HEK293 (cell line): ENCODE data around the gene HBA1.

Experiments used
- CTCF ChIA-PET: fragments of 350-600 bp; formaldehyde crosslinking; extraction: SDS; loops from one replicate; lab custom pipeline; 2021; ENCODE audit warnings: antibody characterized with exemption; lab: Yijun Ruan, JAX
- POLR2A ChIA-PET: fragments of 300-600 bp; formaldehyde crosslinking; extraction: SDS; loops from one replicate; lab custom pipeline; 2020; ENCODE audit warnings: antibody characterized with exemption, inconsistent platforms; lab: Yijun Ruan, JAX
- H3K27ac ChIP-seq: fragments of 200-500 bp; sonication (Bioruptor generic); 2 replicates; pipeline ENCODE4 v1.5.1; 2014; ENCODE audit warnings: low read depth, low read length, control low read depth, inconsistent platforms; ENCODE audit errors: extremely low read depth
- H3K36me3 ChIP-seq, 2 experiments: fragments of 200-500 bp in 1 of 2; sonication (Bioruptor generic) in 1 of 2; 1 replicate in 1 of 2; 2 replicates in 1 of 2; pipeline ENCODE4 v1.5.1; 2014 to 2017; ENCODE audit warnings: inconsistent platforms in 2 of 2, low read length in 2 of 2; ENCODE audit not compliant: control insufficient read depth in 2 of 2, insufficient read depth in 1 of 2
- H3K4me1 ChIP-seq: fragments of 200-500 bp; sonication (Bioruptor generic); 2 replicates; pipeline ENCODE4 v1.5.1; 2014; ENCODE audit warnings: mild to moderate bottlenecking, low read length, inconsistent platforms; ENCODE audit not compliant: control insufficient read depth, insufficient read depth
- H3K4me3 ChIP-seq: 2 replicates; pipeline ENCODE4 v1.5.1; 2011; ENCODE audit warnings: low read depth, mild to moderate bottlenecking, control low read depth, low read length, moderate library complexity
- H3K9me3 ChIP-seq: fragments of 200-500 bp; sonication (Bioruptor generic); 2 replicates; pipeline ENCODE4 v1.5.1; 2014; ENCODE audit warnings: low read depth, low read length, inconsistent platforms; ENCODE audit not compliant: control insufficient read depth, insufficient read depth
- KLF10 ChIP-seq: fragments of 450-650 bp; IDR thresholded peaks from 2 replicates; pipeline ENCODE4 v1.5.1; 2018; ENCODE audit warnings: missing biosample characterization, mild to moderate bottlenecking, missing genetic modification characterization
- MEIS1 ChIP-seq: sonication (generic); formaldehyde crosslinking; IDR thresholded peaks from 2 replicates; pipeline ENCODE4 v1.8.1; 2022; ENCODE audit warnings: missing genetic modification reagents, mild to moderate bottlenecking, borderline replicate concordance
- MZF1 ChIP-seq: fragments of 450-650 bp; formaldehyde crosslinking; IDR thresholded peaks from 2 replicates; pipeline ENCODE4 v1.5.1; 2017; ENCODE audit warnings: missing biosample characterization, missing genetic modification characterization, borderline replicate concordance
- REPIN1 ChIP-seq: fragments of 450-650 bp; formaldehyde crosslinking; IDR thresholded peaks from 2 replicates; pipeline ENCODE4 v1.5.1; 2017; ENCODE audit warnings: missing biosample characterization, missing genetic modification characterization, low read depth
- SALL2 ChIP-seq: fragments of 450-650 bp; formaldehyde crosslinking; IDR thresholded peaks from 2 replicates; pipeline ENCODE4 v1.5.0; 2017; ENCODE audit warnings: missing biosample characterization, mild to moderate bottlenecking, missing genetic modification characterization, borderline replicate concordance
- TCF7L2 ChIP-seq: IDR thresholded peaks from 2 replicates; pipeline ENCODE4 v1.6.1; 2011; ENCODE audit warnings: low read depth, mild to moderate bottlenecking, inconsistent platforms, low read length, moderate library complexity, borderline replicate concordance
- ZFP3 ChIP-seq: fragments of 450-650 bp; formaldehyde crosslinking; IDR thresholded peaks from 2 replicates; pipeline ENCODE4 v1.5.1; 2016; ENCODE audit warnings: low read depth, missing biosample characterization, missing genetic modification characterization
- ZNF133 ChIP-seq: fragments of 450-650 bp; formaldehyde crosslinking; IDR thresholded peaks from 2 replicates; pipeline ENCODE4 v1.5.1; 2016; ENCODE audit warnings: missing biosample characterization, missing genetic modification characterization
- ZNF140 ChIP-seq: fragments of 450-650 bp; formaldehyde crosslinking; IDR thresholded peaks from 2 replicates; pipeline ENCODE4 v1.5.1; 2016; ENCODE audit warnings: missing biosample characterization, missing genetic modification characterization
- ZNF157 ChIP-seq: fragments of 450-650 bp; formaldehyde crosslinking; IDR thresholded peaks from 2 replicates; pipeline ENCODE4 v1.5.1; 2016; ENCODE audit warnings: missing biosample characterization, missing genetic modification characterization
- ZNF324 ChIP-seq: fragments of 450-650 bp; formaldehyde crosslinking; IDR thresholded peaks from 2 replicates; pipeline ENCODE4 v1.5.1; 2016; ENCODE audit warnings: missing biosample characterization, missing genetic modification characterization
- ZNF341 ChIP-seq: fragments of 450-650 bp; formaldehyde crosslinking; IDR thresholded peaks from 2 replicates; pipeline ENCODE4; 2016; ENCODE audit warnings: low read depth, missing biosample characterization, missing genetic modification characterization
- ZNF433 ChIP-seq: fragments of 450-650 bp; formaldehyde crosslinking; IDR thresholded peaks from 2 replicates; pipeline ENCODE4 v1.5.1; 2016; ENCODE audit warnings: missing biosample characterization, missing genetic modification characterization, low read depth
- ZNF629 ChIP-seq: fragments of 450-650 bp; formaldehyde crosslinking; IDR thresholded peaks from 2 replicates; pipeline ENCODE4 v1.5.1; 2017; ENCODE audit warnings: missing biosample characterization, missing genetic modification characterization
- ZNF701 ChIP-seq: fragments of 450-650 bp; formaldehyde crosslinking; IDR thresholded peaks from 2 replicates; pipeline ENCODE4 v1.5.1; 2016; ENCODE audit warnings: missing biosample characterization, missing genetic modification characterization
- TF ChIP-seq, protein P1 (sequence below): fragments of 450-650 bp; formaldehyde crosslinking; IDR thresholded peaks from 2 replicates; pipeline ENCODE4 v1.5.1; 2016; ENCODE audit warnings: missing biosample characterization, missing genetic modification characterization
- TF ChIP-seq, protein P2 (sequence below): fragments of 450-650 bp; formaldehyde crosslinking; IDR thresholded peaks from 2 replicates; pipeline ENCODE4 v1.5.1; 2016; ENCODE audit warnings: missing biosample characterization, missing genetic modification characterization
- TF ChIP-seq, protein P3 (sequence below): fragments of 450-650 bp; formaldehyde crosslinking; IDR thresholded peaks from 2 replicates; pipeline ENCODE4 v1.5.1; 2016; ENCODE audit warnings: missing biosample characterization, missing genetic modification characterization
- TF ChIP-seq, protein P4 (sequence below): fragments of 450-650 bp; formaldehyde crosslinking; IDR thresholded peaks from 2 replicates; pipeline ENCODE4 v1.5.1; 2017; ENCODE audit warnings: missing biosample characterization, missing genetic modification characterization
- TF ChIP-seq, protein P5 (sequence below): fragments of 450-650 bp; formaldehyde crosslinking; IDR thresholded peaks from 2 replicates; pipeline ENCODE4 v1.5.1; 2016; ENCODE audit warnings: missing biosample characterization, missing genetic modification characterization

The HBA1 gene

DNA sequence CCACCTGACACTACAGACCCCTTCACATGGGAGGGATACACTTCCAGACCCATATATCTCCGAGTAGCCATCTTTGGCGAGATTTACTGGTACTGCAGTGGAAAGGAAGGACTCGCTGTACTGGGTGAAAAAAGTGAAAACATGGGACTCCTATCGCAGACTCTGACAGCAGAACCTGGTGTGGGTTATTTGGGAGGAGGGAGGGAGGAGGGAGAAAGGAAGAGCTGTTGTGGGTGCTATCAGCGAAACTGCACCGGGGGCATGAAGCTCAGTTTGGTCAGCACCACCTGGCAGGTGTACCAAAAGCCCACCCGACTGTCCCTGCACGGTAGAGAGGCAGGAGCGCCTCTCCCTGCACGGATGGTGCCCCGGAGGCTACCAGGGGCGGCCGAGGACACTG, 8.7 kb downstream of the HBA1 start:
- POLR2A ChIA-PET, result no interaction called here

DNA sequence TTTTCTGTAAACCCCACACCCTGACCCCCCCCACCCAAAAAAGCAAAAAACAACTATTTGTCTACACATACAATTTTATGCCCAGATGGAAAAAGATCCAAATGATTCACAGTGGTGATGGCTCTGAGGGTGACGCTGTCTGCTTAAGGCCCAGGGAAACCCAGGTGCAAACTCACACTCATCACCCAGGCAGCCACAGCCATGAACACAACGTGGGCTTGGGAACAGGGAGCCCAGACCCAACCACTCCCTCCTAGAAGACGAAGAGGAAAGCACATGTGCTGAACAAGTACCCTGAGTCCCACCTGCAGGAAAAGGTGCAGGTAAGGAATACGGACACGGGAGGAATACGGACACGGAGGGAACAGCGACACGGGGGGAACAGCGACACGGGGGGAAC, 9.2 kb downstream of the HBA1 start:
- ChIA-PET POLR2A (no interaction called here), CTCF (no interaction called here)
- no peak for TF ChIP-seq MEIS1 (CRISPR knock-in tag)
- TF ChIP-seq, protein P1, sequence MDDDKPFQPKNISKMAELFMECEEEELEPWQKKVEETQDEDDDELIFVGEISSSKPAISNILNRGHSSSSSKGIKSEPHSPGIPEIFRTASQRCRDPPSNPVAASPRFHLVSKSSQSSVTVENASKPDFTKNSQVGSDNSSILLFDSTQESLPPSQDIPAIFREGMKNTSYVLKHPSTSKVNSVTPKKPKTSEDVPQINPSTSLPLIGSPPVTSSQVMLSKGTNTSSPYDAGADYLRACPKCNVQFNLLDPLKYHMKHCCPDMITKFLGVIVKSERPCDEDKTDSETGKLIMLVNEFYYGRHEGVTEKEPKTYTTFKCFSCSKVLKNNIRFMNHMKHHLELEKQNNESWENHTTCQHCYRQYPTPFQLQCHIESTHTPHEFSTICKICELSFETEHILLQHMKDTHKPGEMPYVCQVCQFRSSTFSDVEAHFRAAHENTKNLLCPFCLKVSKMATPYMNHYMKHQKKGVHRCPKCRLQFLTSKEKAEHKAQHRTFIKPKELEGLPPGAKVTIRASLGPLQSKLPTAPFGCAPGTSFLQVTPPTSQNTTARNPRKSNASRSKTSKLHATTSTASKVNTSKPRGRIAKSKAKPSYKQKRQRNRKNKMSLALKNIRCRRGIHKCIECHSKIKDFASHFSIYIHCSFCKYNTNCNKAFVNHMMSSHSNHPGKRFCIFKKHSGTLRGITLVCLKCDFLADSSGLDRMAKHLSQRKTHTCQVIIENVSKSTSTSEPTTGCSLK (tag by site-specific recombination), result no peak
- TF ChIP-seq MZF1 (tag by site-specific recombination), result no peak
- TF ChIP-seq ZNF324 (tag by site-specific recombination), result no peak
- no peak for TF ChIP-seq ZNF140 (tag by site-specific recombination)
- TF ChIP-seq KLF10 (tag by site-specific recombination), result no peak
- no peak for TF ChIP-seq ZNF701
- TF ChIP-seq SALL2 (tag by site-specific recombination), result no peak
- TF ChIP-seq ZNF433, result no peak
- TF ChIP-seq, protein P2, sequence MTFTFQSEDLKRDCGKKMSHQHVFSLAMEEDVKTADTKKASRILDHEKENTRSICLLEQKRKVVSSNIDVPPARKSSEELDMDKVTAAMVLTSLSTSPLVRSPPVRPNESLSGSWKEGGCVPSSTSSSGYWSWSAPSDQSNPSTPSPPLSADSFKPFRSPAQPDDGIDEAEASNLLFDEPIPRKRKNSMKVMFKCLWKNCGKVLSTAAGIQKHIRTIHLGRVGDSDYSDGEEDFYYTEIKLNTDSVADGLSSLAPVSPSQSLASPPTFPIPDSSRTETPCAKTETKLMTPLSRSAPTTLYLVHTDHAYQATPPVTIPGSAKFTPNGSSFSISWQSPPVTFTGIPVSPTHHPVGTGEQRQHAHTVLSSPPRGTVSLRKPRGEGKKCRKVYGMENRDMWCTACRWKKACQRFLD, result no peak
- TF ChIP-seq REPIN1 (tag by site-specific recombination), result no peak
- TF ChIP-seq TCF7L2, result no peak
- H3K4me1 ChIP-seq, result peaks cover 3% of the 10 kb centered on the region; the same call in 1 of the 2 replicates
- H3K36me3 ChIP-seq, result peaks cover 8 to 44% of the 10 kb centered on the region in 2 experiments; a peak in 2 of 3 replicates
- no peaks in the 10 kb centered on the region for H3K9me3 ChIP-seq
- H3K27ac ChIP-seq, result no peak overlapping the region
- H3K4me3 ChIP-seq, result no peak overlapping the region

More for the DNA sequence above, 8.7 kb downstream of the HBA1 start:
- Histone ChIP-seq H3K36me3 (peaks cover 4 to 39% of the 10 kb centered on the region in 2 experiments; a peak in 2 of 3 replicates), H3K4me3 (no peak overlapping the region), H3K4me1 (peaks cover 3% of the 10 kb centered on the region; the same call in 1 of the 2 replicates), H3K27ac (no peak overlapping the region), H3K9me3 (no peaks in the 10 kb centered on the region)
- TF ChIP-seq ZFP3 (tag by site-specific recombination) (no peak), ZNF341 (peak; percentile 56)
- TF ChIP-seq, protein P3, sequence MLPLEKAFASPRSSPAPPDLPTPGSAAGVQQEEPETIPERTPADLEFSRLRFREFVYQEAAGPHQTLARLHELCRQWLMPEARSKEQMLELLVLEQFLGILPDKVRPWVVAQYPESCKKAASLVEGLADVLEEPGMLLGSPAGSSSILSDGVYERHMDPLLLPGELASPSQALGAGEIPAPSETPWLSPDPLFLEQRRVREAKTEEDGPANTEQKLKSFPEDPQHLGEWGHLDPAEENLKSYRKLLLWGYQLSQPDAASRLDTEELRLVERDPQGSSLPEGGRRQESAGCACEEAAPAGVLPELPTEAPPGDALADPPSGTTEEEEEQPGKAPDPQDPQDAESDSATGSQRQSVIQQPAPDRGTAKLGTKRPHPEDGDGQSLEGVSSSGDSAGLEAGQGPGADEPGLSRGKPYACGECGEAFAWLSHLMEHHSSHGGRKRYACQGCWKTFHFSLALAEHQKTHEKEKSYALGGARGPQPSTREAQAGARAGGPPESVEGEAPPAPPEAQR (tag by site-specific recombination), result no peak
- CTCF ChIA-PET, result interaction anchor here (0.7 kb wide), 2 partner anchors 78 to 121 kb away, joined by 3 read pairs; no protein-coding TSS in a partner anchor

DNA sequence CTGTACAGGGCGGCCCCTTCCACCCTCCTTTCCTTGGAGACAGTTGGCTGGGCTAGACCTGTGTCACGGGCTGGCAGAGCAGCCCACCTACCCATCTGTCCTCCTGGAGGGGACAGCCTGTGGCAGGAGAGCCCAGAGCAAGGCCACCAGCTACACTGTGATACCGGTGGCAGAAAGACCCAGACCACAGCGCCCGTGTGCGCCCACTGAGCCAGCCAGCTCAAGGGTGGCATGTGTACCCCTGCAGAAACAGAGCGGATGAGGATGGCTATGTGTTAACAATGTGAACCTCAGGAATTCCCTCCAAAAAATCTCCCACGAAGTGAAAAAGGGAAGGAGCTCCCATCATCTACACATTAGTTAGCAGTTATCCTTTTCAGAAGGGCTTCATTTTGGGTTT, 10.8 kb downstream of the HBA1 start:
- H3K36me3 ChIP-seq, result peaks cover 17 to 60% of the 10 kb centered on the region in 2 experiments; a peak in 2 of 3 replicates
- no peaks in the 10 kb centered on the region for H3K4me1 ChIP-seq
- H3K9me3 ChIP-seq, result no peaks in the 10 kb centered on the region
- ChIA-PET CTCF (interaction anchor here (1.2 to 1.5 kb wide), 4 partner anchors 28 to 175 kb away, joined by 4 to 7 read pairs (median 5); no protein-coding TSS in a partner anchor), POLR2A (no interaction called here)
- TF ChIP-seq ZNF133 (tag by site-specific recombination) (no peak), ZNF629 (tag by site-specific recombination) (no peak), ZNF341 (0 out of 2 replicates have a peak, but pooled peaks have one; percentile 20), ZNF157 (tag by site-specific recombination) (no peak)
- TF ChIP-seq, protein P4, sequence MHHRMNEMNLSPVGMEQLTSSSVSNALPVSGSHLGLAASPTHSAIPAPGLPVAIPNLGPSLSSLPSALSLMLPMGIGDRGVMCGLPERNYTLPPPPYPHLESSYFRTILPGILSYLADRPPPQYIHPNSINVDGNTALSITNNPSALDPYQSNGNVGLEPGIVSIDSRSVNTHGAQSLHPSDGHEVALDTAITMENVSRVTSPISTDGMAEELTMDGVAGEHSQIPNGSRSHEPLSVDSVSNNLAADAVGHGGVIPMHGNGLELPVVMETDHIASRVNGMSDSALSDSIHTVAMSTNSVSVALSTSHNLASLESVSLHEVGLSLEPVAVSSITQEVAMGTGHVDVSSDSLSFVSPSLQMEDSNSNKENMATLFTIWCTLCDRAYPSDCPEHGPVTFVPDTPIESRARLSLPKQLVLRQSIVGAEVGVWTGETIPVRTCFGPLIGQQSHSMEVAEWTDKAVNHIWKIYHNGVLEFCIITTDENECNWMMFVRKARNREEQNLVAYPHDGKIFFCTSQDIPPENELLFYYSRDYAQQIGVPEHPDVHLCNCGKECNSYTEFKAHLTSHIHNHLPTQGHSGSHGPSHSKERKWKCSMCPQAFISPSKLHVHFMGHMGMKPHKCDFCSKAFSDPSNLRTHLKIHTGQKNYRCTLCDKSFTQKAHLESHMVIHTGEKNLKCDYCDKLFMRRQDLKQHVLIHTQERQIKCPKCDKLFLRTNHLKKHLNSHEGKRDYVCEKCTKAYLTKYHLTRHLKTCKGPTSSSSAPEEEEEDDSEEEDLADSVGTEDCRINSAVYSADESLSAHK (tag by site-specific recombination), result no peak
- TF ChIP-seq, protein P5, sequence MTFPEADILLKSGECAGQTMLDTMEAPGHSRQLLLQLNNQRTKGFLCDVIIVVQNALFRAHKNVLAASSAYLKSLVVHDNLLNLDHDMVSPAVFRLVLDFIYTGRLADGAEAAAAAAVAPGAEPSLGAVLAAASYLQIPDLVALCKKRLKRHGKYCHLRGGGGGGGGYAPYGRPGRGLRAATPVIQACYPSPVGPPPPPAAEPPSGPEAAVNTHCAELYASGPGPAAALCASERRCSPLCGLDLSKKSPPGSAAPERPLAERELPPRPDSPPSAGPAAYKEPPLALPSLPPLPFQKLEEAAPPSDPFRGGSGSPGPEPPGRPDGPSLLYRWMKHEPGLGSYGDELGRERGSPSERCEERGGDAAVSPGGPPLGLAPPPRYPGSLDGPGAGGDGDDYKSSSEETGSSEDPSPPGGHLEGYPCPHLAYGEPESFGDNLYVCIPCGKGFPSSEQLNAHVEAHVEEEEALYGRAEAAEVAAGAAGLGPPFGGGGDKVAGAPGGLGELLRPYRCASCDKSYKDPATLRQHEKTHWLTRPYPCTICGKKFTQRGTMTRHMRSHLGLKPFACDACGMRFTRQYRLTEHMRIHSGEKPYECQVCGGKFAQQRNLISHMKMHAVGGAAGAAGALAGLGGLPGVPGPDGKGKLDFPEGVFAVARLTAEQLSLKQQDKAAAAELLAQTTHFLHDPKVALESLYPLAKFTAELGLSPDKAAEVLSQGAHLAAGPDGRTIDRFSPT, result peak; percentile 86
- H3K4me3 ChIP-seq, result no peak overlapping the region
- no peak overlapping the region for H3K27ac ChIP-seq
